ENCODE results near the gene PCCB.
A peak's percentile ranks its signal among the peaks of the same experiment; 100 is the strongest.
"Not testable (repeated sequence)": the region's sequence is repeated elsewhere in the genome, so short reads cannot be mapped to it uniquely, and the experiment has no call there.

Gene PCCB

GRCh38 chr3:136250059-136250902, at the start of gene PCCB:
Gene PCCB (plus strand): TSS chr3:136250340. CDS start chr3:136250376, 36 bp downstream.
- peak; percentile 82 for TF ChIP-seq CTCF (IDR thresholded peaks at IDR 0.05; ENCODE audit: extremely low read depth, insufficient read depth, missing control alignments)
- in situ Hi-C loops (cut with MboI; ENCODE audit: low pct_unique_long_range_greater_than_20kb, low sequenced_read_pairs, unreplicated experiment): no loop called here

DNA sequence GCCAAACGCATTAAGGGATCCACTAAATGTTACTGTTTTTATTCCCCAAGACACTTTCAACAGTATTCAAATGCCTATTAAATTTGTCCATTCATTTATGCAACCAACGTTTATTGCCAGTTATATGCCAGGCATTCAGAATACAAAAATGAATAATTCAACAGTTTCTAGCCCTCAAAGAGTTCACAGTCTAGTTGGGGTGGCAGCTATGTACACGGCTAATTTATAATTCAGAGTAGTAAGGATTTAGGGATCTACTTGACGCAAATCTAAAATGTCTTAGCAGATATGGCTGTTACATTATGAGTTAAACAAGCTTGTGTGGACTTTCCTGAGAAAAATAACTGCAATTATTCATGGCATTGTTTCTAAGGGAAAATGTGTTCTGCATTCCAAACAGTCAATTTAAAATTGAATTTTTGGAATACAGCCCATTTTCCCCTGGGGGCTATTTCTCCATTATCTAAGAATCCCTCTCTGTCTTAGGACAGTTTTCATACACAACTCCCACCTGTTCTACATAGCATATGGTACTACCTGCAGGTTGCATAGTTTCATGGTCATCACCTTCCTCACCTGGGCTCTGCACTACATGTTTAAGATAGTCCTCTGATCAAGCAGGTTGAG, 42.5 kb upstream of the PCCB start:
- no peak for TF ChIP-seq CTCF (IDR thresholded peaks at IDR 0.05; ENCODE audit: extremely low read depth, insufficient read depth, missing control alignments)
- in situ Hi-C loops (cut with MboI; ENCODE audit: low pct_unique_long_range_greater_than_20kb, low sequenced_read_pairs, unreplicated experiment): no loop called here
- DNase-seq (ENCODE audit: low spot score): no peak

More at GRCh38 chr3:136250059-136250902, at the start of gene PCCB:
- peak; percentile 91 for DNase-seq (ENCODE audit: low spot score)

DNA sequence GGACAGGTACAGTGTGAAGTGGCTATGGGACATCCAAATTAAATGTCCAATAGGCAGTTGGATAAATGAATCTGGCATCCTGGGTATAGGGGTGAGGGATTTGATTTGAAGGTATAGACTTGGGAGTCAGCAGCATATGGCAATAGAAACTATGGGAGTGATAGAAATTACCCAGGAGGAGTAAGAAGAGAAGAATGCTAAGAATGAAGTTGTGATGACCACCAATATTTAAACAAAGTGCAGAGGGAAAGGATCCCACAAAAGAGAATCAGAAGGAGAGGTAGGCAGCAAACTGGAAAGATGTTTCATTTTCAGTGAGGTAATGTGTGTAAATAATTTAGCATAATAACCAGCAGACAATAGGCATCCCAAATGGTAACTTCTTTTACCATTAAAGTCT, 40.2 kb upstream of the PCCB start:
- in situ Hi-C loops (cut with MboI; ENCODE audit: low pct_unique_long_range_greater_than_20kb, low sequenced_read_pairs, unreplicated experiment): no loop called here
- TF ChIP-seq CTCF (IDR thresholded peaks at IDR 0.05; ENCODE audit: extremely low read depth, insufficient read depth, missing control alignments): no peak
- DNase-seq (ENCODE audit: low spot score): no peak

DNA sequence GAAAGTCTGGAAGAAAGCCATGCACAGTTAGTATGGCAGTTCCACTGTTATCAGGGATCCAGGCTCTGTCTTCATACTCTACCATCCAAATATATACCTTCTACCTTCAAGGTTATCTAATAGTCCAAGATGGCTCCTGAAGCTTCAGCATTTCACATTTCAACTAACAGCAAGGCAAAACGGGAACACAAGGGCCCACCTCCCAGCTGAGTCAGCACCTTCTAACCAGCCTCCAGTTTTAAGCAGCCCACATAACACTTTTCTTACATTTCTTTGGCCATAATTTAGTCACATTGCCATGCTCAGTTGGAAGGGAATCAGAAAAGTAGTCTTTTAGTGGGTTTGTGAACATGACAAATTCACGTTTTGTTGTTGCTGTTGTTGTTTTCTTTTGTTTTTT, 38.6 kb upstream of the PCCB start:
- TF ChIP-seq CTCF (IDR thresholded peaks at IDR 0.05; ENCODE audit: extremely low read depth, insufficient read depth, missing control alignments): no peak
- in situ Hi-C loops (cut with MboI; ENCODE audit: low pct_unique_long_range_greater_than_20kb, low sequenced_read_pairs, unreplicated experiment): no loop called here
- DNase-seq (ENCODE audit: low spot score): no peak

- in situ Hi-C loops (cut with MboI; ENCODE audit: low pct_unique_long_range_greater_than_20kb, low sequenced_read_pairs, unreplicated experiment): not testable (repeated sequence)
These were observed 27.4 kb upstream of the PCCB start for GRCh38 chr3:136222746-136223145.

DNA sequence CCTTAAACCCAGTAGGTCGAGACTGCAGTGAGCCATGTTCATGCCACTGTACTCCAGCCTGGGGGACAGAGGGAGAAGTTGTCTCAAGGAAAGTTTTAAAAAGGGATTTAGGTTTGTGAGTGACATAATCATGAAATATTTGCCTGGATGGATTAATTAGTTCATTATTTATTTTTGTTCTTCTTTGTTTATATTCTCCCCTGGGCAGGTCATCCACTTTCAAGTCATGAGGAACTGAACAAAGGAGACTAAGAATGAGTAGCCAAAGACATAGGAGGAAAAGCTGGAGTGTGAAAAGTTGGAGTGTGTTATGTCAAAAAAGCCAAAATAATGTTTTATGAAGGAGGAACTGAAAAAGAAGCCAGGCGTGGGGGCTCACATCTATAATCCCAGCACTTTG, 17.7 kb upstream of the PCCB start:
- in situ Hi-C loops (cut with MboI; ENCODE audit: low pct_unique_long_range_greater_than_20kb, low sequenced_read_pairs, unreplicated experiment): no loop called here
- DNase-seq (ENCODE audit: low spot score): no peak
- TF ChIP-seq CTCF (IDR thresholded peaks at IDR 0.05; ENCODE audit: extremely low read depth, insufficient read depth, missing control alignments): no peak

More at GRCh38 chr3:136222746-136223145, 27.4 kb upstream of the PCCB start:
- not testable (repeated sequence) for DNase-seq (ENCODE audit: low spot score)

DNA sequence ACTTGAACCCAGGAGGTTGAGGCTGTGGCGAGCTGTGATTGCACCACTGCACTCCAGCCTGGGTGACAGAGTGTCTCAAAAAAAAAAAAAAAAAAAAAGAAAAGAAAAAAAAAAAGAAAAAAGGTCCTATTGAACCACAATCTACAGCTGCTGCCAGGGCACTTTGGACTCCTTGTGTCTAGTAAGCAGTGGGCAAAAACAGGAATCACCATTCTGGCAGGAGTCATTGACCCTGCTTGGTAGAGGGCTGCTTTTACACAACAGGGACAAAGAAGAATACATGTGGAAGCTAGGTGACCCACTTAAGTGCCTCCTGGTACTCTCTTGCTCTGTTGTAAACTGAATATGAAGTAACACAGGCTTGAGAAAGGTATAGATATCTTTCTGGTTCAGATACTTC, 14.6 kb upstream of the PCCB start:
- TF ChIP-seq CTCF (IDR thresholded peaks at IDR 0.05; ENCODE audit: extremely low read depth, insufficient read depth, missing control alignments): no peak
- in situ Hi-C loops (cut with MboI; ENCODE audit: low pct_unique_long_range_greater_than_20kb, low sequenced_read_pairs, unreplicated experiment): no loop called here
- no peak for DNase-seq (ENCODE audit: low spot score)
